K562 (cell line): ENCODE data around the gene CDH2. TPM values are rescaled to one million over a fixed set of nuclear protein-coding genes. Genes with fewer than 3 reads are reported as not detected.

Experiments
- ATAC-seq: fragments of 200-7000 bp; cut with Tn5 transposase; 3 replicates; pipeline ENCODE4 v1.9.1; 2020; ENCODE audit warnings: moderate library complexity
- BruUV-seq: library from RNA; stranded (reverse); fragments of 400-500 nt; replicated peaks from 2 replicates; lab custom pipeline; 2021; lab: Mats Ljungman, UMichigan
- CTCF ChIA-PET: fragments of 300-600 bp; formaldehyde crosslinking; extraction: SDS; loops from one replicate; lab custom pipeline; 2021; ENCODE audit warnings: low intra/inter-chr PET ratio; lab: Yijun Ruan, JAX
- POLR2A ChIA-PET: fragments of 300-600, 350-650 bp; sonication (Branson Sonifier 250); formaldehyde crosslinking; extraction: SDS; loops from one replicate; lab custom pipeline; 2021; ENCODE audit warnings: antibody characterized with exemption, inconsistent platforms; lab: Yijun Ruan, JAX
- DNase-seq, 4 experiments: peaks; one replicate each; pipeline versions ENCODE4 v3.0.0 to v3.0.0-alpha.2; 2011 to 2018; ENCODE audit warnings: low spot score in 3 of 4, mixed read lengths in 3 of 4; ENCODE audit errors: extremely low read depth in 1 of 4
- FAIRE-seq: peaks from 2 replicates; lab custom pipeline; 2011; peaks lifted over from hg19 to GRCh38; lab: Jason Lieb, UNC
- H2AFZ ChIP-seq: 2 replicates; pipeline ENCODE4 v1.6.0; 2011; ENCODE audit warnings: low read depth, low read length, control low read depth, inconsistent platforms
- H3K27ac ChIP-seq: fragments of 200-600 bp; 3 replicates; pipeline ENCODE4 v1.8.0; 2011; ENCODE audit warnings: low read depth, mild to moderate bottlenecking, control low read depth, inconsistent platforms, low read length, moderate library complexity, mixed read lengths; ENCODE audit errors: extremely low read depth
- H3K27me3 ChIP-seq, 2 experiments: fragments of 300-600 bp in 1 of 2; 2 replicates in 1 of 2; 3 replicates in 1 of 2; pipeline versions ENCODE4 v1.6.0 to v1.8.0; 2011; ENCODE audit warnings: inconsistent platforms in 2 of 2, low read length in 2 of 2, mild to moderate bottlenecking in 1 of 2, mixed read lengths in 1 of 2, moderate library complexity in 1 of 2; ENCODE audit not compliant: control insufficient read depth in 2 of 2, insufficient read depth in 2 of 2
- H3K36me3 ChIP-seq: fragments of 300-600 bp; 3 replicates; pipeline ENCODE4 v1.8.0; 2011; ENCODE audit warnings: mild to moderate bottlenecking, low read length, inconsistent platforms; ENCODE audit not compliant: control insufficient read depth, insufficient read depth
- H3K4me1 ChIP-seq, 2 experiments: fragments of 200-600 bp in 1 of 2; replicated peaks in 1 of 2; 2 replicates in 1 of 2; 3 replicates in 1 of 2; pipeline versions ENCODE4 v1.5.1 to v1.8.0; 2011; ENCODE audit warnings: inconsistent platforms in 2 of 2, low read length in 2 of 2, mild to moderate bottlenecking in 1 of 2, mixed read lengths in 1 of 2, moderate library complexity in 1 of 2; ENCODE audit not compliant: control insufficient read depth in 2 of 2, insufficient read depth in 2 of 2
- H3K4me2 ChIP-seq: 2 replicates; pipeline ENCODE4 v1.6.1; 2011; ENCODE audit warnings: low read length, control low read depth, inconsistent platforms, mixed read lengths; ENCODE audit not compliant: insufficient read depth
- H3K4me3 ChIP-seq: fragments of 200-600 bp; sonication (generic), shearing (Covaris generic); 2 replicates; pipeline ENCODE4 v1.5.1; 2016; ENCODE audit warnings: control low read depth, inconsistent platforms
- H3K79me2 ChIP-seq: fragments of 200-600 bp; 3 replicates; pipeline ENCODE4 v1.8.0; 2011; ENCODE audit warnings: low read length, inconsistent platforms; ENCODE audit not compliant: control insufficient read depth, insufficient read depth
- H3K9ac ChIP-seq, 2 experiments: 2 replicates each; pipeline versions ENCODE4 v1.6.0 to v1.6.1; 2011; ENCODE audit warnings: low read depth in 2 of 2, low read length in 2 of 2, control low read depth in 1 of 2, inconsistent platforms in 1 of 2, mild to moderate bottlenecking in 1 of 2, mixed read lengths in 1 of 2; ENCODE audit not compliant: insufficient read depth in 1 of 2
- H3K9me1 ChIP-seq: one replicate; pipeline ENCODE4 v1.6.0; 2011; ENCODE audit warnings: inconsistent platforms, mild to moderate bottlenecking, low read length, moderate library complexity; ENCODE audit not compliant: control insufficient read depth, insufficient read depth
- H3K9me3 ChIP-seq: replicated peaks from 2 replicates; pipeline ENCODE4 v1.5.1; 2011; ENCODE audit warnings: low read depth, low read length, inconsistent platforms; ENCODE audit not compliant: control insufficient read depth, insufficient read depth
- H4K20me1 ChIP-seq: replicated peaks from 2 replicates; pipeline ENCODE4 v1.6.1; 2011; ENCODE audit warnings: low read length, inconsistent platforms, mixed read lengths; ENCODE audit not compliant: control insufficient read depth, insufficient read depth
- ATF7 ChIP-seq: fragments of 450-650 bp; IDR thresholded peaks from 2 replicates; pipeline ENCODE4 v1.7.1; 2014; ENCODE audit warnings: mild to moderate bottlenecking, moderate library complexity
- NONO ChIP-seq, 2 experiments: fragments of 200-400 bp in 1 of 2; fragments of 450-650 bp in 1 of 2; formaldehyde crosslinking in 1 of 2; IDR thresholded peaks; 2 replicates each; pipeline ENCODE4 v1.6.1; 2017; ENCODE audit warnings: low read depth in 2 of 2, mild to moderate bottlenecking in 2 of 2, moderate library complexity in 2 of 2, low read length in 1 of 2
- ZNF511 ChIP-seq: sonication (generic); formaldehyde crosslinking; IDR thresholded peaks from 2 replicates; pipeline ENCODE4 v1.8.0; 2022; ENCODE audit warnings: mild to moderate bottlenecking, missing genetic modification reagents
- WGBS: fragments of 100-300 bp; shearing (Covaris generic); methylation state at CpG from one replicate; pipeline ENCODE4 v1.1.6; 2016; ENCODE audit warnings: low coverage, mixed read lengths; ENCODE audit not compliant: insufficient coverage; ENCODE audit errors: missing lambda C conversion rate; 5-methylcytosine and 5-hydroxymethylcytosine counted together
- in situ Hi-C: fragments of 300-500 bp; cut with MboI; formaldehyde crosslinking; loops from 4 replicates; pipeline ENCODE4 v1.15.0; 2018; ENCODE audit warnings: inconsistent platforms, mixed read lengths
- intact Hi-C: fragments of 100-400 bp; cut with micrococcal nuclease; formaldehyde crosslinking; loops from 2 replicates; pipeline ENCODE4 v1.14.2; 2022
- polyA plus RNA-seq, 8 experiments: library from polyadenylated mRNA; depleted of rRNA in 4 of 8; stranded (reverse) in 5 of 8; unstranded in 3 of 8; fragments of >200 nt; fragmentation: Nextera tagmentation in 2 of 8; fragmentation: Illumina TruSeq in 1 of 8; extraction: Ambion mirVana in 2 of 8; extraction: Trizol in 1 of 8; gene quantifications; 2 replicates each; pipeline versions ENCODE4 v1.2.1 to v1.2.3, GENCODE V29; 2011 to 2014; ENCODE audit warnings: inconsistent platforms in 1 of 8, missing spikeins in 1 of 8
- total RNA-seq, 7 experiments: library from RNA; depleted of rRNA in 6 of 7; stranded (reverse); fragments of >200 nt in 6 of 7; fragmentation: Illumina TruSeq in 2 of 7; extraction: Trizol in 2 of 7; gene quantifications; 2 replicates each; pipeline versions ENCODE4 v1.2.1 to v1.2.3, GENCODE V29; 2011 to 2021; ENCODE audit warnings: low replicate concordance in 1 of 7
- TF ChIP-seq, protein P1 (sequence below): fragments of 450-650 bp; IDR thresholded peaks from 2 replicates; pipeline ENCODE4 v1.6.1; 2014; ENCODE audit warnings: low read depth, mild to moderate bottlenecking, moderate library complexity, borderline replicate concordance

The CDH2 gene
- total and polyA plus RNA-seq, 9 of the 15 experiments (the other 6 are each of a cell fraction or from before 2014, with no cell fraction given) = 0.04 TPM; not detected in 8

DNA sequence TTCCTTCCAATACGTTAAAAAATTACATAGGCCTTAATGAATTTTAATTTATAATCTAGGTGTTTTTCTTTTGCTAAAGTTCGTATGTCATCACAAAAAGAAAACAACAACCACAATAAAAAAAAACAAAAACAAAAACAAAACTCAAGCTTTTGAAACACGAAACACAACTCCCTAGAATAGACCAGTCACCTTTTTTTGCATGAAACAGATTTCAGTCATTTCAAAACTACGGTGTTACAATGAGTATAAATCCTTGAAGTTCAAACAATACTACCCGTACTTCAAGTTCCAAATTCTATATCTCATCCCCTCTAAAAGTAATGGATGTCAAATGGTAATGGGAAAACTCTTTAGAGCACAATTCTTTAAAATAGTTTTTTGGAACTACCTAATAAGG is 142.4 kb downstream of the CDH2 start:
- no peak for TF ChIP-seq ATF7
- TF ChIP-seq, protein P1, sequence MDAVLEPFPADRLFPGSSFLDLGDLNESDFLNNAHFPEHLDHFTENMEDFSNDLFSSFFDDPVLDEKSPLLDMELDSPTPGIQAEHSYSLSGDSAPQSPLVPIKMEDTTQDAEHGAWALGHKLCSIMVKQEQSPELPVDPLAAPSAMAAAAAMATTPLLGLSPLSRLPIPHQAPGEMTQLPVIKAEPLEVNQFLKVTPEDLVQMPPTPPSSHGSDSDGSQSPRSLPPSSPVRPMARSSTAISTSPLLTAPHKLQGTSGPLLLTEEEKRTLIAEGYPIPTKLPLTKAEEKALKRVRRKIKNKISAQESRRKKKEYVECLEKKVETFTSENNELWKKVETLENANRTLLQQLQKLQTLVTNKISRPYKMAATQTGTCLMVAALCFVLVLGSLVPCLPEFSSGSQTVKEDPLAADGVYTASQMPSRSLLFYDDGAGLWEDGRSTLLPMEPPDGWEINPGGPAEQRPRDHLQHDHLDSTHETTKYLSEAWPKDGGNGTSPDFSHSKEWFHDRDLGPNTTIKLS = no peak
- no peak for TF ChIP-seq ZNF511
- no peak for TF ChIP-seq NONO (IDR thresholded peaks at IDR 0.05; ENCODE audit: low read depth in 2 of 2, low read length in 1 of 2)
- FAIRE-seq (no peak), DNase-seq (no peak), ATAC-seq (no peak)
- H3K27me3 ChIP-seq = no peaks in the 10 kb centered on the region
- no peak overlapping the region for H2AFZ ChIP-seq
- H3K79me2 ChIP-seq = no peaks in the 10 kb centered on the region
- H3K36me3 ChIP-seq = no peaks in the 10 kb centered on the region
- under 1% methylated on average over 5 of the region's 5 CpGs for WGBS
- H3K27ac ChIP-seq = no peak overlapping the region
- POLR2A ChIA-PET = no interaction called here
- H3K4me3 ChIP-seq = no peak overlapping the region
- no peaks in the 10 kb centered on the region for H3K4me1 ChIP-seq
- H3K9me3 ChIP-seq = no peaks in the 10 kb centered on the region
- in situ Hi-C loops = no loop called here
- CTCF ChIA-PET = no interaction called here
- no peak overlapping the region for H3K4me2 ChIP-seq
- H3K9me1 ChIP-seq = no peaks in the 10 kb centered on the region
- no TSS peak for BruUV-seq
- H3K9ac ChIP-seq = no peak overlapping the region
- no peaks in the 10 kb centered on the region for H4K20me1 ChIP-seq
- intact Hi-C loops = no loop called here
